Measurements from ENCODE around the gene CYB5R3.
"Not testable (repeated sequence)": the region's sequence is repeated elsewhere in the genome, so short reads cannot be mapped to it uniquely, and the experiment has no call there.

Gene CYB5R3

GRCh38 chr22:42622061-42622710 is 27.0 kb downstream of the CYB5R3 start:
- peaks cover 18% of the 10 kb centered on the region for H3K36me3 ChIP-seq (ENCODE audit: control insufficient read depth, insufficient read depth, low read length)
- no peak overlapping the region for H3K27ac ChIP-seq (ENCODE audit: low read length)
- H3K4me3 ChIP-seq (ENCODE audit: low read length), result no peak overlapping the region
- no peaks in the 10 kb centered on the region for H3K4me1 ChIP-seq (ENCODE audit: control insufficient read depth, insufficient read depth, low read length)
- no peak for DNase-seq (ENCODE audit: low read depth, low spot score)
- H3K27me3 ChIP-seq (ENCODE audit: control insufficient read depth, insufficient read depth, low read length), result no peaks in the 10 kb centered on the region
- no CpG with 5 or more reads among the region's 20 CpGs for WGBS (ENCODE audit: insufficient coverage, insufficient read length)
- no peaks in the 10 kb centered on the region for H3K9me3 ChIP-seq (ENCODE audit: control insufficient read depth, insufficient read depth, low read length)

GRCh38 chr22:42621505-42622002 is 27.6 kb downstream of the CYB5R3 start:
- peaks cover 11% of the 10 kb centered on the region for H3K36me3 ChIP-seq (ENCODE audit: control insufficient read depth, insufficient read depth, low read length)
- peak; percentile 66 for DNase-seq (ENCODE audit: low read depth, low spot score)
- no peak overlapping the region for H3K4me3 ChIP-seq (ENCODE audit: low read length)
- H3K9me3 ChIP-seq (ENCODE audit: control insufficient read depth, insufficient read depth, low read length), result no peaks in the 10 kb centered on the region
- no peaks in the 10 kb centered on the region for H3K4me1 ChIP-seq (ENCODE audit: control insufficient read depth, insufficient read depth, low read length)
- no peaks in the 10 kb centered on the region for H3K27me3 ChIP-seq (ENCODE audit: control insufficient read depth, insufficient read depth, low read length)
- no peak overlapping the region for H3K27ac ChIP-seq (ENCODE audit: low read length)
- WGBS (ENCODE audit: insufficient coverage, insufficient read length), result no CpG with 5 or more reads among the region's 11 CpGs

- Histone ChIP-seq H3K4me1 (ENCODE audit: control insufficient read depth, insufficient read depth, low read length) (no peaks in the 10 kb centered on the region), H3K9me3 (ENCODE audit: control insufficient read depth, insufficient read depth, low read length) (no peaks in the 10 kb centered on the region), H3K27ac (ENCODE audit: low read length) (no peak overlapping the region), H3K27me3 (ENCODE audit: control insufficient read depth, insufficient read depth, low read length) (no peaks in the 10 kb centered on the region), H3K36me3 (ENCODE audit: control insufficient read depth, insufficient read depth, low read length) (peaks cover 8% of the 10 kb centered on the region; the same call in 1 of the 2 replicates), H3K4me3 (ENCODE audit: low read length) (no peak overlapping the region)
- WGBS (ENCODE audit: insufficient coverage, insufficient read length), result no CpG with 5 or more reads among the region's 4 CpGs
- DNase-seq (ENCODE audit: low read depth, low spot score), result no peak
Observed at GRCh38 chr22:42620084-42620483, 29.1 kb downstream of the CYB5R3 start.

GRCh38 chr22:42619261-42620063 is 29.7 kb downstream of the CYB5R3 start:
- Histone ChIP-seq H3K4me1 (ENCODE audit: control insufficient read depth, insufficient read depth, low read length) (no peaks in the 10 kb centered on the region), H3K4me3 (ENCODE audit: low read length) (no peak overlapping the region), H3K27me3 (ENCODE audit: control insufficient read depth, insufficient read depth, low read length) (no peaks in the 10 kb centered on the region), H3K36me3 (ENCODE audit: control insufficient read depth, insufficient read depth, low read length) (peaks cover 8% of the 10 kb centered on the region; the same call in 1 of the 2 replicates), H3K27ac (ENCODE audit: low read length) (no peak overlapping the region), H3K9me3 (ENCODE audit: control insufficient read depth, insufficient read depth, low read length) (no peaks in the 10 kb centered on the region)
- no peak for DNase-seq (ENCODE audit: low read depth, low spot score)
- no CpG with 5 or more reads among the region's 35 CpGs for WGBS (ENCODE audit: insufficient coverage, insufficient read length)

- Histone ChIP-seq H3K36me3 (ENCODE audit: control insufficient read depth, insufficient read depth, low read length) (peaks cover 8% of the 10 kb centered on the region; the same call in 1 of the 2 replicates), H3K27ac (ENCODE audit: low read length) (no peak overlapping the region), H3K9me3 (ENCODE audit: control insufficient read depth, insufficient read depth, low read length) (no peaks in the 10 kb centered on the region), H3K4me1 (ENCODE audit: control insufficient read depth, insufficient read depth, low read length) (no peaks in the 10 kb centered on the region; the same call in 1 of the 2 replicates), H3K27me3 (ENCODE audit: control insufficient read depth, insufficient read depth, low read length) (no peaks in the 10 kb centered on the region), H3K4me3 (ENCODE audit: low read length) (no peak overlapping the region)
- no peak for DNase-seq (ENCODE audit: low read depth, low spot score)
- WGBS (ENCODE audit: insufficient coverage, insufficient read length), result no CpG with 5 or more reads among the region's 20 CpGs
Observed at GRCh38 chr22:42617155-42617983, 31.8 kb downstream of the CYB5R3 start.

GRCh38 chr22:42615860-42616175 is 33.4 kb downstream of the CYB5R3 start:
- WGBS (ENCODE audit: insufficient coverage, insufficient read length), result no CpG with 5 or more reads among the region's 13 CpGs
- H3K4me3 ChIP-seq (ENCODE audit: low read length); H3K27ac ChIP-seq (ENCODE audit: low read length); H3K9me3 ChIP-seq (ENCODE audit: control insufficient read depth, insufficient read depth, low read length); H3K27me3 ChIP-seq (ENCODE audit: control insufficient read depth, insufficient read depth, low read length); DNase-seq (ENCODE audit: low read depth, low spot score); H3K4me1 ChIP-seq (ENCODE audit: control insufficient read depth, insufficient read depth, low read length): not testable (repeated sequence)
- peaks cover 11% of the 10 kb centered on the region for H3K36me3 ChIP-seq (ENCODE audit: control insufficient read depth, insufficient read depth, low read length)

GRCh38 chr22:42615092-42615859 is 33.9 kb downstream of the CYB5R3 start:
- H3K9me3 ChIP-seq (ENCODE audit: control insufficient read depth, insufficient read depth, low read length), result no peaks in the 10 kb centered on the region
- no CpG with 5 or more reads among the region's 35 CpGs for WGBS (ENCODE audit: insufficient coverage, insufficient read length)
- peaks cover under 1% of the 10 kb centered on the region; the same call in 1 of the 2 replicates for H3K4me1 ChIP-seq (ENCODE audit: control insufficient read depth, insufficient read depth, low read length)
- H3K36me3 ChIP-seq (ENCODE audit: control insufficient read depth, insufficient read depth, low read length), result peaks cover 11% of the 10 kb centered on the region
- no peak overlapping the region for H3K27ac ChIP-seq (ENCODE audit: low read length)
- H3K27me3 ChIP-seq (ENCODE audit: control insufficient read depth, insufficient read depth, low read length), result no peaks in the 10 kb centered on the region
- H3K4me3 ChIP-seq (ENCODE audit: low read length), result no peak overlapping the region
- peak; percentile 97 for DNase-seq (ENCODE audit: low read depth, low spot score)

GRCh38 chr22:42614312-42615091 is 34.7 kb downstream of the CYB5R3 start, which contains the start of gene POLDIP3:
POLDIP3 (minus strand) TSS chr22:42614883; CDS start chr22:42614857, 26 bp downstream.
- peak; percentile 88 for DNase-seq (ENCODE audit: low read depth, low spot score)
- Histone ChIP-seq H3K36me3 (ENCODE audit: control insufficient read depth, insufficient read depth, low read length) (peaks cover 7% of the 10 kb centered on the region), H3K4me3 (ENCODE audit: low read length) (peak within 1 kb of the TSS; percentile 63), H3K9me3 (ENCODE audit: control insufficient read depth, insufficient read depth, low read length) (no peaks in the 10 kb centered on the region), H3K27me3 (ENCODE audit: control insufficient read depth, insufficient read depth, low read length) (no peaks in the 10 kb centered on the region), H3K27ac (ENCODE audit: low read length) (no peak within 1 kb of the TSS), H3K4me1 (ENCODE audit: control insufficient read depth, insufficient read depth, low read length) (peaks cover 1% of the 10 kb centered on the region; the same call in 1 of the 2 replicates)
- no CpG with 5 or more reads among the region's 85 CpGs for WGBS (ENCODE audit: insufficient coverage, insufficient read length)

- Histone ChIP-seq H3K27me3 (ENCODE audit: control insufficient read depth, insufficient read depth, low read length) (no peaks in the 10 kb centered on the region), H3K4me1 (ENCODE audit: control insufficient read depth, insufficient read depth, low read length) (peaks cover 1% of the 10 kb centered on the region; the same call in 1 of the 2 replicates), H3K27ac (ENCODE audit: low read length) (no peak overlapping the region), H3K36me3 (ENCODE audit: control insufficient read depth, insufficient read depth, low read length) (peaks cover 3% of the 10 kb centered on the region; the same call in 1 of the 2 replicates), H3K4me3 (ENCODE audit: low read length) (peak overlapping the region; percentile 63), H3K9me3 (ENCODE audit: control insufficient read depth, insufficient read depth, low read length) (no peaks in the 10 kb centered on the region)
- WGBS (ENCODE audit: insufficient coverage, insufficient read length), result no CpG with 5 or more reads among the region's 10 CpGs
- DNase-seq (ENCODE audit: low read depth, low spot score), result no peak
Observed at GRCh38 chr22:42613872-42614301, 35.3 kb downstream of the CYB5R3 start.

Measured in iPS DF 6.9 (cell line).